Left lung (tissue), 10 donors: ENCODE results near the gene USP6NL. TPM values are rescaled to one million over a fixed set of nuclear protein-coding genes. Genes with fewer than 3 reads are reported as not detected.
"Not testable (repeated sequence)": the region's sequence is repeated elsewhere in the genome, so short reads cannot be mapped to it uniquely, and the experiment has no call there.

Experiments used
- ATAC-seq: fragments of 200-7000 bp; cut with Tn5 transposase; one replicate; pipeline ENCODE4 v1.9.1; 2020; ENCODE audit warnings: moderate library complexity
- DNase-seq, 4 donors: peaks; one replicate each; pipeline ENCODE4 v3.0.0-alpha.2; 2013 to 2020
- H3K27ac ChIP-seq, 2 donors: fragments of 200-600 bp; sonication (generic) in 1 of 2; one replicate each; pipeline versions ENCODE4 v1.5.0 to v1.8.0; 2020 to 2021
- H3K27me3 ChIP-seq, 2 donors: fragments of 200-600 bp; sonication (generic) in 1 of 2; one replicate each; pipeline versions ENCODE4 v1.5.0 to v1.8.0; 2020 to 2021
- H3K36me3 ChIP-seq, 2 donors: fragments of 200-600 bp; sonication (generic) in 1 of 2; one replicate each; pipeline versions ENCODE4 v1.5.0 to v1.8.0; 2020 to 2021
- H3K4me1 ChIP-seq, 2 donors: fragments of 200-600 bp; one replicate each; pipeline ENCODE4 v1.8.0; 2021
- H3K4me3 ChIP-seq, 2 donors: fragments of 200-600 bp; sonication (generic) in 1 of 2; one replicate each; pipeline versions ENCODE4 v1.5.0 to v1.8.0; 2020 to 2021; ENCODE audit warnings: mild to moderate bottlenecking in 1 of 2
- H3K9me3 ChIP-seq, 2 donors: fragments of 200-600 bp; sonication (generic) in 1 of 2; one replicate each; pipeline versions ENCODE4 v1.5.0 to v1.8.0; 2020 to 2021
- intact Hi-C, 2 donors: fragments of 100-400 bp; cut with DNase I; formaldehyde crosslinking; loops; one replicate each; pipeline versions ENCODE4 v1.11.2 to v1.14.2; 2022
- polyA plus RNA-seq, 6 donors: library from polyadenylated mRNA; unstranded; fragments of 120-200 nt; gene quantifications; one replicate each; pipeline ENCODE4 v1.2.1, GENCODE V29; 2013; ENCODE audit not compliant: insufficient read length in 6 of 6
- total RNA-seq, 2 donors: library from RNA; stranded (reverse); fragmentation: NEBNext Ultra II Directional; extraction: Animal tissue kit (Norgen Biotek cat#: 25700); gene quantifications; one replicate each; pipeline ENCODE4 v1.2.1, GENCODE V29; 2021
- TF ChIP-seq, protein P1 (sequence below), 2 donors: fragments of 200-600 bp; sonication (generic) in 1 of 2; IDR thresholded peaks; one replicate each; pipeline versions ENCODE4 v1.5.0 to v1.8.0; 2021; ENCODE audit warnings: antibody characterized with exemption in 2 of 2
- donor health status: DM: no; HTN: yes; CAD: no.
- donor health status: DM: no; HTN: no; CAD: no.

Gene USP6NL
- total and polyA plus RNA-seq, 8 donors = 16.0 to 25.6 (median 24.0) TPM

DNA sequence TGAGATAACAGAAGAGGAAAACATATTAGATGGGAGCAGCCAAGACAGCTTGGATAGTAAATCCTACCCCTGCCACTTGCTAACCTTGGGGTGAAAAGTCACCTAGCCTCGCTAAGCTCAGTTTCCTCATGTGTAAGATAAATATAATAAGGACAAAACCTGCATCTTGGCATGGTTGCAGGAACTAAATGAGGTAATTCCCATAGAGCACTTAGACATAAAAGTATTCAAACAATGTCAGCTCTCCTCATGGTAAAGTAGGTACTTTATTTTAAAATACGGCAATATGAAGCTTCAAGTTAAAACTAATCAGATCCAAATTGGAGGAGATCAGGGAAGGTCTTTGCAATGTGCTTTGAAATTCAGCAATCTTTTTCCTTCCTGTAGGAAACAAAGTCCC is 113.1 kb downstream of the USP6NL start:
- Histone ChIP-seq H3K4me3 (no peak overlapping the region), H3K27ac (no peak overlapping the region), H3K9me3 (no peaks in the 10 kb centered on the region), H3K4me1 (no peaks in the 10 kb centered on the region), H3K36me3 (peaks cover 0 to 7% of the 10 kb centered on the region in 2 donors), H3K27me3 (no peaks in the 10 kb centered on the region)
- intact Hi-C loops = no loop called here
- DNase-seq (no peak), ATAC-seq (peak; percentile 74)
- TF ChIP-seq, protein P1, sequence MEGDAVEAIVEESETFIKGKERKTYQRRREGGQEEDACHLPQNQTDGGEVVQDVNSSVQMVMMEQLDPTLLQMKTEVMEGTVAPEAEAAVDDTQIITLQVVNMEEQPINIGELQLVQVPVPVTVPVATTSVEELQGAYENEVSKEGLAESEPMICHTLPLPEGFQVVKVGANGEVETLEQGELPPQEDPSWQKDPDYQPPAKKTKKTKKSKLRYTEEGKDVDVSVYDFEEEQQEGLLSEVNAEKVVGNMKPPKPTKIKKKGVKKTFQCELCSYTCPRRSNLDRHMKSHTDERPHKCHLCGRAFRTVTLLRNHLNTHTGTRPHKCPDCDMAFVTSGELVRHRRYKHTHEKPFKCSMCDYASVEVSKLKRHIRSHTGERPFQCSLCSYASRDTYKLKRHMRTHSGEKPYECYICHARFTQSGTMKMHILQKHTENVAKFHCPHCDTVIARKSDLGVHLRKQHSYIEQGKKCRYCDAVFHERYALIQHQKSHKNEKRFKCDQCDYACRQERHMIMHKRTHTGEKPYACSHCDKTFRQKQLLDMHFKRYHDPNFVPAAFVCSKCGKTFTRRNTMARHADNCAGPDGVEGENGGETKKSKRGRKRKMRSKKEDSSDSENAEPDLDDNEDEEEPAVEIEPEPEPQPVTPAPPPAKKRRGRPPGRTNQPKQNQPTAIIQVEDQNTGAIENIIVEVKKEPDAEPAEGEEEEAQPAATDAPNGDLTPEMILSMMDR (IDR thresholded peaks at IDR 0.05) = no peak

DNA sequence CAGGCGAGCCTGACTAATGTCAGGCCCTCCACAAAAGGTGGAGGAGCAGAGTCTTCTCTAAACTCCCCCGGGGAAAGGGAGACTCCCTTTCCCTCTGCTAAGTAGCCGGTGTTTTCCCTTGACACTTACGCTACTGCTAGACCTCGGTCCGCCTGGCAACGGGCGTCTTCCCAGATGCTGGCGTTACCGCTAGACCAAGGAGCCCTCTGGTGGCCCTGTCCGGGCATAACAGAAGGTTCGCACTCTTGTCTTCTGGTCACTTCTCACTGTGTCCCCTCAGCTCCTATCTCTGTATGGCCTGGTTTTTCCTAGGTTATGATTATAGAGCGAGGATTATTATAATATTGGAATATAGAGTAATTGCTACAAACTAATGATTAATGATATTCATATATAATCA is 116.5 kb downstream of the USP6NL start:
- H3K27ac ChIP-seq, ATAC-seq, H3K9me3 ChIP-seq, H3K27me3 ChIP-seq, H3K4me3 ChIP-seq, H3K4me1 ChIP-seq, intact Hi-C loops, DNase-seq: not testable (repeated sequence)
- TF ChIP-seq, protein P1 (IDR thresholded peaks at IDR 0.05) = peak in 1 of 2 donors; percentile 21
- H3K36me3 ChIP-seq = peaks cover 0 to 29% of the 10 kb centered on the region in 2 donors

DNA sequence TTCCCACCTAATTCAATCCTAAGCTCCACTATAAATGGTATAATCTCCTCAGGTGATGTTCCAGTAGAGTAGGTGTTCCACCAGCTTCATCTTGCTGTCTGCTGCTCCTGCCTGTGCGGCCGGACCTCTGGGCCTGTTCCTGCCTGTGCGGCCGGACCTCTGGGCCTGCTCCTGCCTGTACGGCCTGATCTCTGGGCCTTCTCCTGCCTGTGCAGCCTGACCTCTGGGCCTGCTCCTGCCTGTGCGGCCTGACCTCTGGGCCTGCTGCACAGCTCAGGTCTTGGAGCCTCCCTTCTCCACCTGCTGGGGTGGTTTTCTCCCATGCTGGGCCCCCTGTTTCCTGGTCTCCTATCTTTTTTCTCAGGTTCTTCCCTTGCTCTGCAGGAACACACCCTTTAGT is 117.8 kb downstream of the USP6NL start:
- intact Hi-C loops = no loop called here
- Histone ChIP-seq H3K27me3 (no peaks in the 10 kb centered on the region), H3K9me3 (no peaks in the 10 kb centered on the region), H3K27ac (no peak overlapping the region), H3K4me3 (no peak overlapping the region), H3K4me1 (no peaks in the 10 kb centered on the region), H3K36me3 (peaks cover 0 to 39% of the 10 kb centered on the region in 2 donors)
- no peak for ATAC-seq
- TF ChIP-seq, protein P1 (IDR thresholded peaks at IDR 0.05) = no peak
- no peak for DNase-seq

DNA sequence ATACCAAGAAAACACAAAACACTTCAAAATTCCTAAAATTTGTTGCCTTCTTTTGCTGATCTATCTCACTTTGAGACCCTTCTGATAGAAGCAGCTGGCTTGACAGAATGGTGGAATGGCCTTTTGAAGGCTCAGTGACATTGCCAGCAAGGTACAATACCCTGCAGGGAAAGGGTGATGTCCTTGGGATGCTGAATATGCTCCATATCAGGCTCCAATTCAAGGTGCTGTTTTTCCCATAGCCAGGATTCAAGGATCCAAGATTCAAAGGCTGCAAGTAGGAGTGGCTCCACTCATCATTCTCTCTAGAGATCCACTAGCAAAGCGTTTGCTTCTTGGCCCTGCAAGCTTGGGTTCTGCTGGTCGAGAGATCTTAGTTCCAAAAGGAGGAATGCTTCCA is 120.4 kb downstream of the USP6NL start:
- Histone ChIP-seq H3K4me3 (no peak overlapping the region), H3K27me3 (no peaks in the 10 kb centered on the region), H3K36me3 (peaks cover 0 to 41% of the 10 kb centered on the region in 2 donors), H3K4me1 (no peaks in the 10 kb centered on the region), H3K27ac (no peak overlapping the region), H3K9me3 (no peaks in the 10 kb centered on the region)
- no peak for DNase-seq
- no peak for ATAC-seq
- TF ChIP-seq, protein P1 (IDR thresholded peaks at IDR 0.05) = no peak
- intact Hi-C loops = no loop called here

DNA sequence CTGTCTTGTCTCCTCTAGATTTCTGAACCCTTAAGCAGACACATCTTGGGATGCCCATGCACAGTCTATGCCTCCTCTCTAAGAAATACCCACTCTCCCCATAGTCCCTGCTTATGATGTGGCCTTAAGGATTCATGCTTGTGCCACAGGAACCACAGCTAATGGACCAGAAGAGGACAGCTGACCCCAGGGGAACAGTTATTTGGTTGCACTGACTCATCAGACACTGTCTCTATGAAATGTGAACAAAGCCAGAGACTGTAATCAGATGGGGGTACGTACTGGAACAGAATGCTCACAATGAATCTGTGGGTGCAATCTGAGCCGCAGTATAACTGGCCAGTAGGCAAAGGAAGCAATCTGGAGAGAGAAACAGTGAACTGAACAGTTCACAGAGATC is 121.9 kb downstream of the USP6NL start:
- DNase-seq (no peak), ATAC-seq (no peak)
- Histone ChIP-seq H3K27me3 (no peaks in the 10 kb centered on the region), H3K36me3 (peaks cover 0 to 41% of the 10 kb centered on the region in 2 donors), H3K9me3 (no peaks in the 10 kb centered on the region), H3K27ac (no peak overlapping the region), H3K4me1 (no peaks in the 10 kb centered on the region), H3K4me3 (no peak overlapping the region)
- TF ChIP-seq, protein P1 (IDR thresholded peaks at IDR 0.05) = no peak
- intact Hi-C loops = no loop called here
